CD4-positive, alpha-beta T cell treated with Interleukin-2 at 100 ng/mL for 4 hours (primary cell): ENCODE measurements around the gene CUL3.

Experiments used
- DNase-seq: peaks from one replicate; pipeline ENCODE4 v3.0.0-alpha.2; 2020; ENCODE audit warnings: low spot score

CUL3 gene

GRCh38 chr2:224580248-224580647, 4.9 kb downstream of the CUL3 start:
- DNase-seq: no peak

GRCh38 chr2:224579411-224579810, 5.8 kb downstream of the CUL3 start:
- DNase-seq: no peak

- no peak for DNase-seq
Measured at GRCh38 chr2:224577541-224577940, 7.6 kb downstream of the CUL3 start.

- peak; percentile 16 for DNase-seq
Measured at GRCh38 chr2:224576088-224576715, 9.0 kb downstream of the CUL3 start.

GRCh38 chr2:224574423-224575084, 10.6 kb downstream of the CUL3 start:
- DNase-seq: no peak

- DNase-seq: no peak
Measured at GRCh38 chr2:224573724-224574123, 11.4 kb downstream of the CUL3 start.

- no peak for DNase-seq
Measured at GRCh38 chr2:224572338-224572737, 12.8 kb downstream of the CUL3 start.

- no peak for DNase-seq
Measured at GRCh38 chr2:224570328-224570993, 14.7 kb downstream of the CUL3 start.

GRCh38 chr2:224569654-224570053, 15.5 kb downstream of the CUL3 start:
- no peak for DNase-seq

GRCh38 chr2:224565452-224566035, 19.6 kb downstream of the CUL3 start:
- no peak for DNase-seq

GRCh38 chr2:224563537-224563936, 21.6 kb downstream of the CUL3 start:
- DNase-seq: no peak

GRCh38 chr2:224562831-224563230, 22.3 kb downstream of the CUL3 start:
- DNase-seq: no peak

GRCh38 chr2:224561234-224562005, 23.7 kb downstream of the CUL3 start:
- DNase-seq: no peak

- no peak for DNase-seq
Measured at GRCh38 chr2:224560549-224560948, 24.6 kb downstream of the CUL3 start.

GRCh38 chr2:224557610-224558009, 27.6 kb downstream of the CUL3 start:
- no peak for DNase-seq

GRCh38 chr2:224556381-224556780, 28.8 kb downstream of the CUL3 start:
- no peak for DNase-seq

GRCh38 chr2:224555823-224556366, 29.3 kb downstream of the CUL3 start:
- no peak for DNase-seq

GRCh38 chr2:224552771-224553170, 32.4 kb downstream of the CUL3 start:
- DNase-seq: no peak

GRCh38 chr2:224551693-224552092, 33.5 kb downstream of the CUL3 start:
- DNase-seq: no peak

GRCh38 chr2:224546926-224547325, 38.2 kb downstream of the CUL3 start:
- no peak for DNase-seq

GRCh38 chr2:224545884-224546644, 39.1 kb downstream of the CUL3 start:
- no peak for DNase-seq
